Fibroblast of upper back skin (primary cell): ENCODE results near the gene ELL.

ENCODE experiments used
- DNase-seq: peaks from one replicate; pipeline ENCODE4 v3.0.0-alpha.2; 2013

Gene ELL

GRCh38 chr19:18442941-18443340, 78.9 kb downstream of the ELL start:
- no peak for DNase-seq

GRCh38 chr19:18441804-18442788, 79.8 kb downstream of the ELL start:
- DNase-seq: no peak

GRCh38 chr19:18440936-18441803, 80.7 kb downstream of the ELL start:
- DNase-seq: no peak

GRCh38 chr19:18440415-18440877, 81.4 kb downstream of the ELL start:
- no peak for DNase-seq

GRCh38 chr19:18439910-18440237, 82.0 kb downstream of the ELL start:
- DNase-seq: no peak

GRCh38 chr19:18439025-18439909, 82.6 kb downstream of the ELL start:
- peak; percentile 82 for DNase-seq

DNA sequence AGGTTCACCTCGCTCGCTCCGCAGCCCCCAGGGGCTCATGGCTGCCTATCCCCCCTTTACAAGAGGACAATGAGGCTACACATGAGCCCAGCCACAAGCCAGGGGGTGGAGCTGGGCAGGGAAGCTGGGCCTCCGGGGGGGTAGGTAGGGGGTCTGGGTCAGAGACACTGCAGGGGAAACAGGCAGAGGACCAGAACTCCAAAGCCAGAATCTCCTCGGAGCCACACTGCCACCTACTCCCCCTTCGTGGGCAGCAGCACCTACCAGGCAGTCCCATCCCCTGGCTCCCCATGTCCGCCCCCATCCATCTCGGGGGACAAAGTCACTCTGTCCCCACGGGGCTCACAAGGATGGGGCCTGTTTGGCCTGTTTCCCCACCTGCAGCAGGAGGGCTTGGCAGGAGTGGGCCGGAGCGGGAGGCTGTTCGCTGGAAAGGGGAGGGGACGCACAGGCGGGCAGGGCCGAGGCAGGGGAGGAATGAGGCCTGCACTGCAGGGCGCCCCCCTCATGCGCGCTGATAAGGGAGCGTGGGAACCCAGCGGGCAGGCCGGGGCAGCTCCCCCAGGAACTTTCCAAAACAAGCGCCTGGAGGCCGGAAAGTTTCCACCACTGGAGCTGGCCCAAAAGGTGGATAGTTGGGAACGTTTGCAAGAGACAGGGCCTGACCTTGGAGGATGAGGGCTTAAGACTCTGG, 83.4 kb downstream of the ELL start:
- no peak for DNase-seq

DNA sequence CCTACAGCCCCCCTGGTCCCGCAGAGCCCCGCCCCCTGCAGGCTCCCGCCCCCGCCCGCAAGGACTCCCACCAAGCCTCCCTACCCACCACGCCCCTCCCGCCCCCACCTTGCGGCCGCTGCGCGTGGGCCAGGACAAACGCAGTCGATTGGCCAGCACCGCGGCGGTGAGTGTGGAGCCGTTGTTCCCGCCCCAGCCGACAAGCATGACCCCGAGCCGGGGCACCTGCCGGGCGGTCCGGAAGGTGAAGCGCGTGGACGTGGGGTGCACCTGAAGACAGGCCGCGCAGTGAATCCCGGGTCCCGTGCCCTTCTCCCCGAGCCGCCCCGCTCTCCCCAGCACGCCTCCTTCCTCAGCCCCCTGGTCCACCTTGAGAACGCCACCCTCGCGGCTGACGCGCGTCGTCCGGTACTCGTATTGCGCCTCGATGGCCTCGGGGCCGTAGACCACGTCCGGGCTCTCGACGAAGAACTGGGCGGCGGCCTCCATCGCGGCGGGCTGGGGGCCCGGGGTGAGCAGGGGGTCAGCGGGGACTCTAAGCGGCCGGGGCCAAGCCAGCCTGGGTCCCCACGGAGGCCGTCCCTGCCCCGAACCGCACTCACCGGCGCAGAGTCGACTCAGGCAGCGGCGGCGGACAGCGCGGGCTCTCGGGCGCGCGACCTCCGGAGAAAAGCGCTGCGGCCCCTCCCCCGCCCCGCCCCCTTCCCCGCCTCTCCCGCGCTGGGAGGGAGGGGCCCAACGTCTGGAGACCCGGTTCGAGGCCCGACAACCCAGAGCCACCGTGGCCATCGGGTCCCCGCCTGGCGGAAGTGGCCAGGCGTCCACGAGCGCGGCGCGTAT, 84.2 kb downstream of the ELL start, which contains the start of gene ISYNA1:
TSS of gene ISYNA1 (minus strand) at position 643 of the 840 bp plus-strand sequence. CDS start at position 489, 154 bp downstream.
- no peak for DNase-seq

GRCh38 chr19:18436671-18437490, 85.0 kb downstream of the ELL start:
- DNase-seq: peak; percentile 85

GRCh38 chr19:18435842-18436670, 85.8 kb downstream of the ELL start:
- no peak for DNase-seq

- no peak for DNase-seq
Measured at GRCh38 chr19:18435178-18435841, 86.6 kb downstream of the ELL start.

DNA sequence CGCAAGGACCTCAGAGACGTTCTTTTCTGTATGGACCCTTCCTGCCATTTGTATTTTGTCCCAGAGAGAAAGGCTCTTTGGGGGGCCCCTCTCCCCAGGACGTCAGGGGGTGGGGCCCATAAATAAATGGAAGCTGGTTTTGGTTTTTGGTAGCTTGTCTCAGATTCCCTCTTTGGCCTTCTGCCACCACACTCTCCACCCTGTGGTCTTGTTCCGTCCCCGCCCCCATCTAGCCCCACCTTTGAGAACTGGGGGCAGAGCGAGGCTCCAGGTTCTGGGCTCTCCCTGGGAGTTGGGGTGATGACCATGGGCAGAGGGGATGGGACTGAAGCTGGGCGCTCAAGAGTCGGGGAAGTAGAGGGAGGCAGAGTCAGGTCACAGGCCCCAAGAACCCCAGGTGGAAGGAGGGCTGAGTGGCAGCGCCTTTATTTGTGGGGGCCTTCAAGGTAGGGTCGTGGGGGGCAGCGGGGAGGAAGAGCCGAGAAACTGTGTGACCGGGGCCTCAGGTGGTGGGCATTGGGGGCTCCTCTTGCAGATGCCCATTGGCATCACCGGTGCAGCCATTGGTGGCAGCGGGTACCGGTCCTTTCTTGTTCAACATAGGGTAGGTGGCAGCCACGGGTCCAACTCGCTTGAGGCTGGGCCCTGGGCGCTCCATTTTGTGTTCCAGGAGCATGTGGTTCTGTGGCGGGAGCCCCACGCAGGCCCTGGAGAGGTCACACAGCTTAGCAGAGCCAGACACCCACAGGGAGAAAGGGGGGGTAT, 87.3 kb downstream of the ELL start:
- DNase-seq: no peak

DNA sequence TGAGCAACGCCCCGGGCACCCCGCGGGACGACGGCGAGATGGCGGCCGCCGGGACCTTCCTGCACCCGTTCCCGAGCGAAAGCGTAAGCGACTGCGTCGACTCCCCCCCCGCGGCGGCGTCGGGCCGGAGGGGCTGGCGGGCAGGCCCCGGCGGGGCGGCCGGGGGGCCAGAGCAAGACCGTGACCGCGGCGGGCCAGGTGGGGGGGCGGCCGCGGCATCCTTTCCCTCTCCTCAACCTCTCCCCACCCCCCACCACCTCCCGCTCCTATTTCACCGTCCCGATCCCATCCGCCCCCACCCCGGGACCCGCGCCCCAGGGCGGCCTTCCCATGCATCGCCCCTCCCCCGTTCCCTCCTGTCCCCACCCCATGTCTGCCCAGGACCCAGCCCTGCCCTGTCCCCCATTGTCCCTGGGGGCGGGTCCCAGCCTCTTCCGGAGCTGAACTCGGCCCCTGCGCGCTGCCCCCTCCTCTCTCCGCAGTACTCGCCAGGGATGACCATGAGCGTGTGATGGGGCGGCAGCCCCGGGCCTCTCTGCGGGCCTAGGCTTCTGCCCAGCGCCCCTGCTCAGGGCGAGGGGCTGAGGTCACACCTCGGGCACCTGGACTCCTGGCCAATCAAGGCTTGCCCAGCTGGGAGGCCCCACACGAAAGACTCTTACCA, 88.0 kb downstream of the ELL start:
- no peak for DNase-seq

GRCh38 chr19:18433015-18433691, 88.7 kb downstream of the ELL start:
- DNase-seq: no peak

- DNase-seq: peak; percentile 49
Measured at GRCh38 chr19:18432275-18433014, 89.4 kb downstream of the ELL start.
